DOHH2 (cell line): ENCODE measurements around the gene HTT-AS.

Experiments used
- H3F3A ChIP-seq: fragments of 200-600 bp; sonication (generic), shearing (Covaris generic); 2 replicates; pipeline ENCODE4 v1.6.0; 2016; ENCODE audit warnings: antibody characterized with exemption, mild to moderate bottlenecking; ENCODE audit not compliant: control insufficient read depth, insufficient read depth
- H3K27ac ChIP-seq: fragments of 200-600 bp; sonication (generic); 2 replicates; pipeline ENCODE4 v1.5.1; 2014; ENCODE audit warnings: low read depth, mild to moderate bottlenecking, low read length, moderate library complexity
- H3K27me3 ChIP-seq: fragments of 200-600 bp; sonication (generic); 2 replicates; pipeline ENCODE4 v1.6.1; 2014; ENCODE audit warnings: mild to moderate bottlenecking, low read length, mixed read lengths; ENCODE audit not compliant: control insufficient read depth
- H3K36me3 ChIP-seq: fragments of 200-600 bp; sonication (generic); 2 replicates; pipeline ENCODE4 v1.6.1; 2014; ENCODE audit warnings: mild to moderate bottlenecking, low read length, moderate library complexity, mixed read lengths; ENCODE audit not compliant: control insufficient read depth
- H3K4me1 ChIP-seq: fragments of 200-600 bp; sonication (generic); 2 replicates; pipeline ENCODE4 v1.6.1; 2014; ENCODE audit warnings: mild to moderate bottlenecking, low read length, mixed read lengths; ENCODE audit not compliant: control insufficient read depth
- H3K4me2 ChIP-seq: fragments of 200-600 bp; sonication (generic); 2 replicates; pipeline ENCODE4 v1.6.0; 2014; ENCODE audit warnings: mild to moderate bottlenecking, low read length, moderate library complexity
- H3K4me3 ChIP-seq: fragments of 200-600 bp; sonication (generic); 2 replicates; pipeline ENCODE4 v1.5.1; 2014; ENCODE audit warnings: mild to moderate bottlenecking, low read length, mixed read lengths
- H3K79me2 ChIP-seq: fragments of 200-600 bp; sonication (generic); 2 replicates; pipeline ENCODE4 v1.6.1; 2014; ENCODE audit warnings: mild to moderate bottlenecking, low read length, mixed read lengths; ENCODE audit not compliant: control insufficient read depth
- H3K9me2 ChIP-seq: fragments of 200-600 bp; sonication (generic); replicated peaks from 2 replicates; pipeline ENCODE4 v1.6.1; 2014; ENCODE audit warnings: mild to moderate bottlenecking, low read length, mixed read lengths; ENCODE audit not compliant: control insufficient read depth
- H3K9me3 ChIP-seq: fragments of 200-600 bp; sonication (generic); 2 replicates; pipeline ENCODE4 v1.6.1; 2014; ENCODE audit warnings: antibody characterized with exemption, low read length, mixed read lengths; ENCODE audit not compliant: control insufficient read depth, insufficient read depth
- H4K20me1 ChIP-seq: fragments of 200-600 bp; sonication (generic); 2 replicates; pipeline ENCODE4 v1.6.0; 2014; ENCODE audit warnings: low read depth, mild to moderate bottlenecking, antibody characterized with exemption, low read length, moderate library complexity; ENCODE audit not compliant: control insufficient read depth, insufficient read depth
- EZH2phosphoT487 ChIP-seq: fragments of 200-600 bp; sonication (generic); IDR thresholded peaks from 2 replicates; pipeline ENCODE4 v1.6.1; 2017; ENCODE audit warnings: borderline replicate concordance, mild to moderate bottlenecking, antibody characterized with exemption, low read length, moderate library complexity, mixed read lengths
- TF ChIP-seq, protein P1 (sequence below): fragments of 200-600 bp; sonication (generic); IDR thresholded peaks from one replicate; pipeline ENCODE4 v1.5.1; 2014; ENCODE audit warnings: antibody characterized with exemption, mild to moderate bottlenecking, low read depth, low read length; ENCODE audit not compliant: poor library complexity, severe bottlenecking

The HTT-AS gene

GRCh38 chr4:3040452-3041191 lies 33.7 kb downstream of the HTT-AS start:
- Histone ChIP-seq H4K20me1 (no peaks in the 10 kb centered on the region), H3K4me2 (peak overlapping the region; percentile 62), H3F3A (peaks cover 6% of the 10 kb centered on the region; the same call in 1 of the 2 replicates), H3K9me2 (no peaks in the 10 kb centered on the region), H3K36me3 (no peaks in the 10 kb centered on the region), H3K4me3 (peak overlapping the region; percentile 52), H3K79me2 (no peaks in the 10 kb centered on the region), H3K9me3 (no peaks in the 10 kb centered on the region), H3K4me1 (peaks cover 33% of the 10 kb centered on the region), H3K27me3 (peaks cover 59% of the 10 kb centered on the region), H3K27ac (no peak overlapping the region)
- TF ChIP-seq, protein P1, sequence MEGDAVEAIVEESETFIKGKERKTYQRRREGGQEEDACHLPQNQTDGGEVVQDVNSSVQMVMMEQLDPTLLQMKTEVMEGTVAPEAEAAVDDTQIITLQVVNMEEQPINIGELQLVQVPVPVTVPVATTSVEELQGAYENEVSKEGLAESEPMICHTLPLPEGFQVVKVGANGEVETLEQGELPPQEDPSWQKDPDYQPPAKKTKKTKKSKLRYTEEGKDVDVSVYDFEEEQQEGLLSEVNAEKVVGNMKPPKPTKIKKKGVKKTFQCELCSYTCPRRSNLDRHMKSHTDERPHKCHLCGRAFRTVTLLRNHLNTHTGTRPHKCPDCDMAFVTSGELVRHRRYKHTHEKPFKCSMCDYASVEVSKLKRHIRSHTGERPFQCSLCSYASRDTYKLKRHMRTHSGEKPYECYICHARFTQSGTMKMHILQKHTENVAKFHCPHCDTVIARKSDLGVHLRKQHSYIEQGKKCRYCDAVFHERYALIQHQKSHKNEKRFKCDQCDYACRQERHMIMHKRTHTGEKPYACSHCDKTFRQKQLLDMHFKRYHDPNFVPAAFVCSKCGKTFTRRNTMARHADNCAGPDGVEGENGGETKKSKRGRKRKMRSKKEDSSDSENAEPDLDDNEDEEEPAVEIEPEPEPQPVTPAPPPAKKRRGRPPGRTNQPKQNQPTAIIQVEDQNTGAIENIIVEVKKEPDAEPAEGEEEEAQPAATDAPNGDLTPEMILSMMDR: no peak
- no peak for TF ChIP-seq EZH2phosphoT487

GRCh38 chr4:3039706-3040366 lies 34.5 kb downstream of the HTT-AS start:
- Histone ChIP-seq H3K4me3 (no peak overlapping the region), H3K79me2 (no peaks in the 10 kb centered on the region), H3F3A (peaks cover 6% of the 10 kb centered on the region; the same call in 1 of the 2 replicates), H3K36me3 (no peaks in the 10 kb centered on the region), H3K4me2 (no peak overlapping the region), H3K9me3 (no peaks in the 10 kb centered on the region), H3K27ac (no peak overlapping the region), H3K9me2 (no peaks in the 10 kb centered on the region), H3K4me1 (peaks cover 26% of the 10 kb centered on the region), H4K20me1 (no peaks in the 10 kb centered on the region), H3K27me3 (peaks cover 65% of the 10 kb centered on the region)
- TF ChIP-seq EZH2phosphoT487: no peak
- TF ChIP-seq, protein P1: no peak

DNA sequence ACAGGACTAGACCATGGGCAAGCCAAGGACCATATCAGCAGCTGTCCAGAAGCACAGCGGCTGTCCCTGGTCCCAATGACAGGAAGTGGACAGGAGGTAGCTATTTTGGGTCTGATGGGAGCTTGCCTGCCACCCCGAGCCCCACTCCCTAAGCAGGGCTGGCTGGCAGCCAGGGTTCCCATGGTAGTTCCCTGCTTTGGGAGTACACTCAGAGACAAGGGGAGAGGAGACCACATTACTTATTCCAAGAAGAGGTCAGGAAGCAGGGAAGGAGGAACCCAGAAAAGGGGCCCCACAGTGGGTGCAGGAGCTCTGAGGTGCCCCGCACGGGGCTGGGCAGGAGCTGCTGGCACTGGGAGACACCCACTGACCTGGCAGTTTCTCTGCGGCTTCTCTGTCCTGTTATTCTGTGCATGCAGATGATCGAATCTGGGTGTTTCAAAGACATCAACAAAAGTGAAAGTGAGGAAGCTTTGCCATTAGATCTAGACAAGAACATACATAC lies 36.3 kb downstream of the HTT-AS start:
- Histone ChIP-seq H3F3A (no peaks in the 10 kb centered on the region), H3K79me2 (no peaks in the 10 kb centered on the region), H3K4me1 (peaks cover 26% of the 10 kb centered on the region), H3K9me2 (no peaks in the 10 kb centered on the region), H4K20me1 (no peaks in the 10 kb centered on the region), H3K27me3 (peaks cover 72% of the 10 kb centered on the region), H3K9me3 (no peaks in the 10 kb centered on the region), H3K4me3 (no peak overlapping the region), H3K36me3 (no peaks in the 10 kb centered on the region), H3K27ac (no peak overlapping the region), H3K4me2 (0 out of 2 replicates have a peak overlapping the region, but pooled peaks have one; percentile 4)
- TF ChIP-seq, protein P1: no peak
- TF ChIP-seq EZH2phosphoT487: no peak
